Effector CD4-positive, alpha-beta T cell (primary cell): Measurements from ENCODE around the gene UBALD1.
"Not testable (repeated sequence)": the region's sequence is repeated elsewhere in the genome, so short reads cannot be mapped to it uniquely, and the experiment has no call there.

Experiments used
- DNase-seq: peaks from one replicate; pipeline ENCODE4 v3.0.0-alpha.2; 2020

UBALD1 gene

GRCh38 chr16:4593086-4593485 lies 21.6 kb downstream of the UBALD1 start:
- no peak for DNase-seq

GRCh38 chr16:4591706-4592470 lies 22.8 kb downstream of the UBALD1 start:
- no peak for DNase-seq

GRCh38 chr16:4591191-4591590 lies 23.5 kb downstream of the UBALD1 start:
- DNase-seq = no peak

- DNase-seq = no peak
These were observed 25.7 kb downstream of the UBALD1 start for GRCh38 chr16:4588961-4589360.

- DNase-seq = no peak
These were observed 26.3 kb downstream of the UBALD1 start for GRCh38 chr16:4588386-4588785.

- no peak for DNase-seq
These were observed 28.4 kb downstream of the UBALD1 start for GRCh38 chr16:4586291-4586690.

GRCh38 chr16:4583906-4584305 lies 30.8 kb downstream of the UBALD1 start:
- no peak for DNase-seq

- no peak for DNase-seq
These were observed 34.4 kb downstream of the UBALD1 start for GRCh38 chr16:4580250-4580649.

GRCh38 chr16:4578961-4579530 lies 35.6 kb downstream of the UBALD1 start:
- no peak for DNase-seq

GRCh38 chr16:4576008-4576407 lies 38.7 kb downstream of the UBALD1 start:
- no peak for DNase-seq

- DNase-seq = no peak
These were observed 39.6 kb downstream of the UBALD1 start for GRCh38 chr16:4574919-4575705.

- not testable (repeated sequence) for DNase-seq
These were observed 40.8 kb downstream of the UBALD1 start for GRCh38 chr16:4573926-4574325.

- no peak for DNase-seq
These were observed 42.0 kb downstream of the UBALD1 start for GRCh38 chr16:4572715-4573114.

- DNase-seq = no peak
These were observed 43.9 kb downstream of the UBALD1 start for GRCh38 chr16:4570688-4571321.

GRCh38 chr16:4570086-4570485 lies 44.6 kb downstream of the UBALD1 start:
- DNase-seq = no peak

- DNase-seq = no peak
These were observed 48.5 kb downstream of the UBALD1 start for GRCh38 chr16:4566144-4566543.

GRCh38 chr16:4564661-4565267 lies 49.9 kb downstream of the UBALD1 start:
- DNase-seq = no peak

GRCh38 chr16:4561596-4561995 lies 53.1 kb downstream of the UBALD1 start:
- DNase-seq = no peak
